ENCODE measurements around the gene MALL.
"Not testable (repeated sequence)": the region's sequence is repeated elsewhere in the genome, so short reads cannot be mapped to it uniquely, and the experiment has no call there.

MALL gene

DNA sequence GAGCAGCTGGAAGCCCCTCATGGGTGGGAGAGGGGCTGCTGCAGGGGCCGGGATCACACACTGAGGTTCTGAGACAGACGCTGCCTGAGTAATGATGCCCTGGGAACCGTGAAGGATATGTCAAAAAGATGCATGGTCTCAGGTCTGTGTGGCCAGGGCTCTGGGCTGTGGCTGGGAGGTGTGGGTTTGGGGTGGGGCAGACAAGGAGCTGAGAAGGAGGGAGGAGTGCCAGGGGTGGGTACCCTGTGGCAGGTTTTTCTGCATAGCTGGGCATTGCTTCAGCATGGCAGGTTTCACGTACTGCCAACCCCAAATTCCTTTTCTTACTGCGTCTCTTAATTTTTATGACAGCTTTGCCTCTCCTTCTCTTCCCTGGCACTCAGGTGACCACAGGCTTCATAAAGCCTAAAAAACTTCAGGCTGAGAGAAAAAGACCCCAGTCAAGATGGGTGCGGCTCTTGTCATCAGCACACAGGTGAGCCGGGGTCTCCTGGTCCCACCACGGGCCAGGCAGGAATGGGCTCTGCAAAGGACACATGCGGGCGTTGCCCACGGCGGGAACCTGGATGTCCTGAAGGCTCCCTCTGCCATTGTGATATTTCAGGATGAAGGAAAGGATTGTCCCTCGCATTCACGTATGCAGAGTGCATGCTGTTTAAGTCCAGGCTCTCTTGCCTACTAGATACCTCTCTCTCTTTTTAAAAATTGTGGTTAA lies 18.0 kb downstream of the MALL start:
- no peak for DNase-seq (ENCODE audit: low spot score)

DNA sequence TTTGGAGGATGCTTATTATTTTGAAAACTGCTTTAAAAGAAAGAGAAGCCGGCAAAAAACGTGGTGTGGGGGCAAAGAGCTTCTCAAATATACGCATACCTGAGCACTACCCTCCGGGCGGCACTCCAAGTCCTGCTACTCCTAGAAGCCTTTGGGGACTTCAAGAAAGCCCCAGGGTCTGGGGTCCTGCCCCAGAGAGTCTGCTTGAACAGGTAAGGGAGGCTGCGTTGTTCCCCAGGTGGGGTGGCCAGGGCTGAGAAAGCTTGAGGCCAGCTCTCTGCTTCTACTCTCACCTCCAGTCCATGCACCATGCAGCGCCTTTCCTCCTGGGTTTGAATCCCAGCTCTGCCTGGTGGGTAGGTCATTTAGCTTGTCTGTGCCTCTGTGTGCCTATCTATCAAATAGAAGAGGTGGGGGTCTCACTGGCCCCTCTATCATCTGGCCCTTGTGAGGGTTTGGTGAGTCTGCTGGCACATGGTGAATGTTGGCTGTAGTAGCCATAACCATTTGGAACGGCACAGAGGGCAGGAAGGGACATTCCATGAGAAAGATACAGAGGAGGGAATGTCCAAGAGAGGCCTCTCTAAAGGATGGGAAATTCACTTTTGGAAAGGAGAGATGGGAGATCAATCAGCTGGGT lies 19.5 kb downstream of the MALL start:
- no peak for DNase-seq (ENCODE audit: low spot score)

DNA sequence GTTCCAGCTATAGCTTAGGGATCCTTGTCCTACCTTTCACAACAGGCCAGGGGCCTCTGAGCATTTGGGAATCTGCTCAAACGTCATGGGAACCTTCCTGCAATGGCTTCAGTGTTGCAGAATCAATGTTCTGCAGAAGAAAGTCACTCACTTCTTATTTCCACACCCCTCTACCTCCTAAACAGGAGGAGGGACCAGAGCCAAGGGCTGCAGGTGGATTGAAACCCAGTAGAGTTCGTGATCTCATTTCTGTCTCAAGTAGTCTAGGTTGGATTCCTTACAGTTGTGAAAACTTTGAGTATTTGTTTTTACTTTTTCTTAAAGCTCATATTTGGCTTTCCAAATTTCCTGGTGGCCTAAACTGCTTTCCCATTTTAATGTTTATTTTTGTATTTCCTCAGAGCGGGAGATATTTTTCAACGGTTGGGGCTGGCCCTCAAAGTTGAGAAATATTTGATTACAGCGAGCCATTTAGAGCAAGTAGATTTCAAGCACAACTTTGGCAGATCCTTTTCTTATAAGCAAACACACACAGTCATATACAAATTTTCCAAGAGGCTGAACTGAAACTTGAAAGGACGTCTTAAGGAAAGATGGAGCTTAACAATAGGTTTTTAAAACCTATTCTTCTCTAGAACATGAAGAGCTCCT lies 20.6 kb downstream of the MALL start:
- not testable (repeated sequence) for DNase-seq (ENCODE audit: low spot score)

DNA sequence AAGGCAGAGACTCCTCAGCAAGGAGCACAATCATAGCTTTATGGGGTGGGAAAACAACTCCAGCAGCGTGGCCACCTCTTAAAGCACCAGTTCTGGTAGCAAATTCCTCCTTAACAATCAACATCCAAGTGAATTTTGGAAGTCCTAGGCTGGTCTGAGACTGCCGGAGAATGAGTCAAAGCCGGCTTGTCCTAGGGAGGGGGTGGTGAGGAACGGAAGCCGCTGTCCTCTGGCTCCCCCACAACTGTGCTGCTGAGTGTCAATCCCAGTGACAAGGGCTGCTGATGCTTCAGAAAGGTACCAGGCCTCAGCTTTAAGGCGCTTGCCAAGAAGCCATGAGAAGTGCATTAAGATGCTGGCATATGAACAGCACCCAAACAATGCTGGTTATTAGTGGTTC lies 21.7 kb downstream of the MALL start:
- DNase-seq (ENCODE audit: low spot score): not testable (repeated sequence)

DNA sequence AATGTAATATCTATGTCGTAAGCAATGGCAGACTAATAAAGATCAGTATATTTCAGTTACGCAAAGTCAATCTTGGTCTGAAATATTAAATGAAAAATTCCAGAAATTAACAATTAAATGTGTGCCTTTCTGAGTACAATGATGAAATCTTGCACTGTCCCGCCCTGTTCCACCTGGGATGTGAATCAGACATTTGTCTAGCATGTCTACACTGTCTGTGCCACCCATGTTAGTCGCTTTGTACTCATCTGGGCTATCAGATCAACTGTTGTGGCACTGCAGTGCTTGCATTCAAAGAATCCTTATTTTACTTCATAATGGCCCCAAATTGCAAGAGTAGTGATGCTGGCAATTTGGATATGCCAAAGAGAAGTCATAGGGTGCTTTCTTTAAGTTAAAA lies 25.5 kb downstream of the MALL start:
- not testable (repeated sequence) for DNase-seq (ENCODE audit: low spot score)

DNA sequence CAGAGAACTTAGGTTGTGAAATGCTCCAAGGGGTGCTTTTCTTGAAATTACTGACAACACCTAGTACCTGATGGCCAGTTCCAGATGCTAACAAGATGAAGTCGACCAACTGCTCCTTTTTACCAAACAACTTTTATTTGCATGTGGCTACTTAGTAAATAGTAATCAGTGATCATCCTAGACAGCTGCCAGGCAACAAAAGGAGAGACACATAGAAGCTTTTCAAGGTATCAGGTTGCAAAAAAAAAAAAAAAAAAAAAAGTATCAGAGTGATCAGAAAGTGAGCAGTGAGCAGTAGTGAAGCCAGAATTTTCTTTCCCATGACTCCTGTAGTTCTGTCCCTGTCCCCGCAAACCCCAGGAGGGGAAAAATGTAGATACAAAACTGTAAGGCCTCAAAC lies 31.9 kb downstream of the MALL start:
- DNase-seq (ENCODE audit: low spot score): not testable (repeated sequence)

DNA sequence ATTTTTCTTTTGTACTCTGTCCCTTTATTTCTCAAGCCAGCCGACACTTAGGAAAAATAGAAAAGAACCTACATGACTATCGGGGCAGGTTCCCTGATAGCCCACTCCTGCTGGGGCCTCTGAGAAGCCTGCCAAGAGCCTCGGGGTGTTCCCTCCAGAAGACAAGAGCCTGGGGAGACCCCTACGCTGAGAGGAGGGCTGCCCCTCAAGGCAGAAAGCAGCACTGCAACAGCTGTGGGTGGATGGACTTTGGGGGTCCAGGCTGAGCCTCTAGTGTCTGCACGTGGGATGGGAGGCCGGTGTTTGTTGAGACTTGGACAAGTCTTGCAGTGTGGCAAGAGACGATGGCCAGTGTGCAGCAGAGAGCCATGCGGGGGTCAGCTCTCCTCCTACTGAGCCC lies 32.5 kb downstream of the MALL start:
- DNase-seq (ENCODE audit: low spot score): not testable (repeated sequence)

DNA sequence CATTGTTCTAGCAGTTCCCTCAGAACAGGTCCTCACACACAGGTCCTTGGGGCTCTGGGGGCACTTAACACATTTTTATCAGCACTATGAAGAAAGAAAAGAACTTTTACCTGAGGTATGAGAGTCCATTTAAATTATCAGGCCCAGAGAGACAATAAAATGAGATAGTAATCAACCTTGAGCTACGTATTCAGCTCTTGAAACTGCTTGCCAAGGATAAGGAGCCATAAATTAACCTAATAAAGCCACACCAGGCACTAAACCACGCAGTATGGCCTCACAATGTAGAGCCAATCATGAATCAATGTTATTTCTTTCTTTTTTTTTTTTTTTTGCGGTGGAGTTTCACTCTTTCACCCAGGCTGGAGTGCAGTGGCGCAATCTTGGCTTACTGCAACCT lies 37.5 kb downstream of the MALL start:
- DNase-seq (ENCODE audit: low spot score): not testable (repeated sequence)

DNA sequence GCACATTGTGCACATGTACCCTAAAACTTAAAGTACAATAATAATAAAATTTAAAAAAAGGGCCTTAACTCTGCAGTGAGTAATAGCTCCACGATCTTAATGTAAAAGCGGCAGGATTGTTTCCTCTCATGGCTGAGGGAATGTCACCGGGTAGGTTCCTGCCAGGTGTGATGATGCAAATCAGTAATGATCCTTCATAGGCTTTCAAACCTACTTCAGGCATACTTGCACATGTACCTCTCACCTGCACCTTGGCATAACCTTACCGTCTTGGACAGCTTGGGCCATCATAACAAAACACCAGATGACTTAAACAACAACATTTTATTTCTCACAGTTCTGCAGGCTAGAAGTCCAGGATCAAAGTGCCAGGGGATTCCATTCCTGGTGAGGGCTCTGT lies 39.7 kb downstream of the MALL start:
- not testable (repeated sequence) for DNase-seq (ENCODE audit: low spot score)

DNA sequence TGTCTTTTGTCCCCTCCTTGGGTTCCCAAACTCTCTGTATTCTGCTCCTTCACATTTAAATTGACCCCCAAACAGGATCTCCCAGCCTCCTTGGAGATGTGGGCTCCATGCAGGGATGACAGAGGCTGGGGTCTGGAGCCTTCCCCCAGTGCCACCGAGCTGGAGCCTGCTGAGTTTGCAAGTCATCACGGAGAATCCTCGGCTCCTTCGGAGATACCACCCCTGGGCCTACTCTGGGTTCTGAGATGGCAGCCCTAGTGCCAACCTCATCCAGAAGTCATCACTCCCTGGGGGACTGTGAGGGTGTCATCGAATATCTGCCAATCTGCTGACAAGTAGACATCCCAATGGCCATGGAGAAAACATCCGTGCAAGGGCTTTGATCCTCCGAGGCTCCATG lies 45.8 kb downstream of the MALL start:
- DNase-seq (ENCODE audit: low spot score): not testable (repeated sequence)

DNA sequence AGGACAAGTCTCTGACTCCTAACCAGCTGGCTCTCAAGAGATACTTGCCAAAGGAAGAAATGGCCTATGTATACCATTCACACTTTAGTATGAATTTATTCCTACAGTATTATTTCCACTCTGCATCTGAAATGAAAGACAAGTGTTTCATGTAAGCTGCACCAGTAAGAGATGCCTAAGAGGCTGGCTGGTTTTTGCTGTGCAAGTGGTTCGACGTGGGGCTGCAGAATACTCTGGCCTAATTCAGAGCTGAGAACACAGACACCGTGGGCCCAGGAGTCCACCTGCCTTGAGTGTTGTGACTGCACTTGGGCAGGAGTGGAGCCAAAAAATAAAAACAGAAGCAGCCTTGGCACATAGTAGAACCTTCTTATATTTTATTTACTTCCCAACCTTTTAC lies 47.5 kb downstream of the MALL start:
- not testable (repeated sequence) for DNase-seq (ENCODE audit: low spot score)

DNA sequence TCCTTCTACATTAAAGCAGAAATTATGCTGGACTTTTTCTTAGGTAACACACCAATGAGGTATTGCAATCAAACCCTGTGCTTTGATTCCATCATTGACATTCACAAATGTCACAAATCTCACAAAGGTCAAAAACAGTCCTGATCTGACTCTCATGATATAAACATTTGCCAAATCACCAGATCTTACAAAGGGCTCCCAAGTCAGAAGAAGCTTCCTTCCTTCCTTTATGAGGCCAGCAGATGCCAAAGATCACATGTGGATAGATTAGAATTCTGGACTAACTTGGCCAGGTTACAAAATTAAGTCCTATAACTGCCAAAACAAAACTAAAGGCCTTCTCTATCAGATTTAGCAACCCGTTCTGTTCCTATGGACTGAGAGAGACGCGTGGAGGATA lies 53.3 kb downstream of the MALL start:
- not testable (repeated sequence) for DNase-seq (ENCODE audit: low spot score)

DNA sequence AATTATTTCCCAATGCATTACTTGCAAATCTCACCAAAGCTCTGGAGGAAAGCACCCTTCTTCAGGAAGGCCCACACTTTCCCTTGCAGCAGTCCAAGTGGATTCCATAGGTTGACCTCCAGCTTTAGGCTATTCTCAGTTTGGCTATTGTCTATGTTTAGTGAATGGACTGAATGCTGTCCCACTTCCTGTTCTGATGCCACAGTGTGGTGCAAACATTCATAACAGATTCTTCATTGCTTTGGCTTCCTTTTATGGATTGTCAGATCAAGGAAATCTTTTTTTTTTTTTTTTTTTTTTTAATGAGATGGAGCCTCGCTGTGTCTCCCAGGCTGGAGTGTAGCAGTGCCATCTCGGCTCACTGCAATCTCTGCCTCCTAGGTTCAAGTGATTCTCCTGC lies 55.1 kb downstream of the MALL start:
- DNase-seq (ENCODE audit: low spot score): not testable (repeated sequence)

DNA sequence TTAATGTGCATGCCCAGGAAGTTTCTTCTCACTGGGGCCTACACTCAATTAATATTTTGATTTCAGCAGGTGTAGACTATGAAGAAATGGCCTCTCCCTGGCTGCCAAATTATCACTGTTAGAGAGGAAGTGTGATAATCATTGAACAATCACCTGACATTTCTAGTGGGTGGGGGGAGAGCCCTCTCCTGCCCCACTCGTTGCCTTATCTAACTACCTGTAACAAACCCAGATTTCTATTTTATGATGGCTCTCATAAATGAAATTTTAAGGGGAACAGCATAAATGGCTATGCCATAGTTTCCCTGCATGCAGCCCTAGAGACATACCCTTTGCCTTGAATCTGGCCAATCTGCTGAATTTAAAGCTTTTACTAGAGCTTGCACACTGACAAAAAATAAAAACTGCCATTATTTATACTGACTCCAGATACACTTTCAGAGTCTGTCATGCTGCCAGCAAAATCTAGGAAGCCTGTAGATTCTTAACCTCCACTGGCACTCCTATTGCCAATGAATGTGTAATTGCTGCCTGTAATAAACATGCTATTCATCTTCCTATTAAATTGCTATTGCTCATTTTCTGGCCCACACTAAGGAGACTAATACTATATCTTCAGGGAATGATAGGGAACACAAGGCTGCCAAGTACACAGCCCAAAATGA lies 55.8 kb downstream of the MALL start:
- DNase-seq (ENCODE audit: low spot score): not testable (repeated sequence)

DNA sequence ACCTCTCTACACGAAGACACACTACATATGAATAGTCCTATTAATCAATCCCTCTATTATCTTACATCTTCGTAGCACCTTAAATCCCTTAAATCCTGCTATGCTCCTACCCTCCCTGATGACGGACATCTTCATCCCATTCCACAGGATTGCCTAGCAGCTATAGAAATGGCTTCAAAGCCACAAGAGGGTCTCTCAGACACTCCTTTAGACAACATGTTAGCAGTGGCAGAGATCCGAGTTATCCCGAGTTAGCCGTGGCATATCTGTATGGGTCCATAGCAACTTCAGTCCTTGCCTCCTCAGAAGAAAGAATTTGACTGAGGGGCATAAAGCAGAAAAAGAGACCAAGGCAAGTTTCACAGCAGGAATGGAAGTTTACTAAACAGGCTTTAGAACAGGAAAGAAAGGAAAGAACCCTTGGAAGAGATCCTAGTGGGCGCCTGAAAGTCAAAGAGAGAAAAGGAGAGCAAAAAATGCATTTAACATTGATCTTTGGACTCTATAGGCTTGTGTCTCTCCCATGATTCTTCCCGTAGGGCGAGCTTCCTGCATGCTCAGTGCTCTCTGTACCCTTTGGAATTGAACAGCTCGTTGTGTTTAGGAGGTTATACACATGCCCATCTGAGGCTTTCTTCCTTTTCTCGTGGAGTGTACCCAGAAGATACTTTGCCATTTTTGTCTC lies 56.5 kb downstream of the MALL start:
- DNase-seq (ENCODE audit: low spot score): not testable (repeated sequence)

DNA sequence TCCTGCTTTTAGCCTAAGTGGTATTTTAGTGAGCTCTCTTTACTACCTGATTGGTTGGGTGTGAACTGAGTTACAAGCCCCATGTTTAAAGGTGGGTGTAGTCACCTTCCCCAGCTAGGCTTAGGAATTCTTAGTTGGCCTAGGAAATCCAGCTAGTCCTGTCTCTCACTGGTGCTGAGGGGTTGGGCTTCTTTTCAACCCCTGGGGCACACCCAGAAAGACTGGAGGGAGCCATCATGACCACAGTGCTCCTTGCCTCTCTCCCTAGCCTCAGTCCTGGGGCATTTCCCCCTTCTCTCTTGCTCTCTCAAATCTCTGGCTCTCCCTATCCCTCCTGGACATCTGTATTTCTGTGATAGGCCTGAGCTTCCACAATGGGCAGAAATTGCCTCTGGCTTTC lies 57.6 kb downstream of the MALL start:
- DNase-seq (ENCODE audit: low spot score): not testable (repeated sequence)

DNA sequence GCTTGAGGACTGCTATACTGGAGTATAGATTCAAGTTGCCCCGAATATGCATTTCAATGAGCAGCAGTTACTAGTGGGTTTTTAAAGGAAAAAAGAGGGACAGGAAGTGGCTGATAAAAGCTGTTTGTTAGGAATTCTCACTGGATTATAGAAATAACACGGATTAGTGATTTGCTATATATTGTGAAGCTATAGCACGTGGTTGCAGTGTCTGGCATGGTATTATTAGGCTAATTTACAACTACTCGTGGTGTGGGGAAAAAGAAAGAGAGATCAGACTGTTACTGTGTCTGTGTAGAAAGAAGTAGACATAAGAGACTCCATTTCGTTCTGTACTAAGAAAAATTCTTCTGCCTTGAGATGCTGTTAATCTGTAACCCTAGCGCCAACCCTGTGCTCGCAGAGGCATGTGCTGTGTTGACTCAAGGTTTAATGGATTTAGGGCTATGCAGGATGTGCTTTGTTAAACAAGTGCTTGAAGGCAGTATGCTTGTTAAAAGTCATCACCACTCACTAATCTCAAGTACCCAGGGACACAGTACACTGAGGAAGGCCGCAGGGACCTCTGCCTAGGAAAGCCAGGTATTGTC lies 59.7 kb downstream of the MALL start:
- not testable (repeated sequence) for DNase-seq (ENCODE audit: low spot score)

DNA sequence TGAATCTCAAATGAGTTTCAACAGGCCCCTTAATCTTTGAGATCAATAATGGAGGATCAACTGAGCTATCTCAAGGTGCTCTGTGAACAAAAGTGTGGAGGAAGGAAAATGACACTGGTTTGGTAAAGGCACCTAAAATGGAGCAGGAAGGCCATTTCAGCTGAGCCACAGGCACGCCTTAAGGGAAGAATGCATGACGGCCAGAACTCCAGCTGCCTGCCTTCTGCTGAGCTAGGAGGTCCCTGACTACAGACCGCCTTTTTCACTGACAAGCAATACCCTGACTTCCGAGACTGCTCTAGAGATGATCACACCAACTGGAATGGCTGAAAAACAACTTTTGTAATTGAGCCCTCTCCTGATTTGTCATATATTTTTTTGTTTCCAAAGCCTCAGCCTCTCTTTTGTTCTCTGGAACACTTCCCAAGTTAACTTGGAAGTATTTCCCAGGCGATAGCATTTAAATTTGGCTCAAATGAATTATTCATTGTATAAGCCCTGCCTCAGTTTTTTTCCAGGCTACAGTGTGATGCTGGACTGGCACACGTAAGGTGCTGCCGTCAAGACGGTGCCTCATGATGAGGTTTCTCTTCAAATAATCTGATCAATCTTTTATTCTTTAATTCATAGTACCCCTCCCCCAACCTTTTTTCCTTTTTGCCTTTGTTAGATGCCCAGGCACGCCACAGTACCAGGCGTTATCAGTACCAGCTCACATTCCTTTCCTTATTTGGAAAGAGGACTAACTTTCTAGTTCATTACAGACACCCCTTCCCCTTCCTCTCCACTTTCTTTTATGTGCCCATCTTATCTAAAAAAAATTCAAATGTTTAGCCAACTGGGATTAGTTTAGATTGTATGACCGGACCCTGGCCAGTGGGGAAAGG lies 60.9 kb downstream of the MALL start:
- peak; percentile 13 for DNase-seq (ENCODE audit: low spot score)

DNA sequence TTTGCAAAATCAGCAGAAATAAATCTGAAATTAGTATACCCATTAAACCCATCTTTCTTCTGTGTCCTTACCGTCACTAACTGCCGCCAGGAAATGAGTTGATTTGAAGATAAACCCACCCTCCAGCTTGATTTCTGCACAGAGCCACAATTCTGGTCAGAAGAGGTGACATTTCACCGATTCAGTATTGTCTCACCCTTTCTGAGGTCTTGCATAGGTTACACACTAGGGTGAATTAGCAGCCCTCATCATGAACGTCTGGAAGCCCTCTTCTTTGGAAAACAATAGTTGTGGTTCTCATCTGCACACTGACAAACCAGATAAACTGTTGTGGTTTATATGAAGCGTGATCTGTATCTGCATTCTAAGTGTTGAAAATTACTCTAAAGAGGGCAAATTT lies 61.9 kb downstream of the MALL start:
- DNase-seq (ENCODE audit: low spot score): not testable (repeated sequence)

DNA sequence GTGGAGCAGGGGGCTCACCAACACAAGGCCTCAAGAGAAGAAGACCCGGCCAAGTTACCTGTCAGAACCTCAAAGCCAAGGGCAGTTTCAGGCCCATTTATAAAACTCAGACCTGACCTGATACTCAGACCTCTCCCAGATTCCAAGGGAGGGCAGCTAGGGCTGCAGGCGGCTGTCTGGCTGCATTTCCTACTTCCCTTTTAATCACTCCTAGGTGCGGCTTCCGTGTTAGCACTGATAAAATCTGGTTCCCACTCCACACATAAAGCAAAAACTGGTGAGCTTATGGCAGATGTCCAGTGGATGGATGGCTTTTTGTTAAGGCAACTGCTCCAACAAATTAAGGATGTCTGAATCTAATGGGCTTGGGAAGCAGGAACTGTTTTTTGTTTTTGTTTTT lies 63.5 kb downstream of the MALL start:
- DNase-seq (ENCODE audit: low spot score): not testable (repeated sequence)

DNA sequence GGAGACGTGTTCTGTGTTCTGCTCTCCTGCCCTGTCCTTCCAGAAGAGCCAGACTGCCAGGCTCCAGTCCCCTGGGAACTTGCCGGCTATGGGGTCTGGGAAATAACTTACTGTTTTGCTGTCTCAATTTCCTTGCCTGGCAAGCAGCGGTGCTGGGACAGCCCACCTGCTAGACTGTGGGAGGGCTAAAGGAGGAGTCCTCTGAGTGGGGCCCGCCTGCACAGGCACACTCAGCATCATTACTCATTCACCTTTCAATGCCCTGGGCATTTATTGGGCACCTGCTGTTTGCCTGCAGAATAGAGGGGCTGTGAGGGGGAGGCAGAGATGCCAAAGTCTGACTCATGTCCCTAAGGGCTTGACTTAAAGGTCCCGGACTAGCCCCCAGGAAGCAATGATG lies 65.4 kb downstream of the MALL start:
- DNase-seq (ENCODE audit: low spot score): not testable (repeated sequence)
